Endothelial cell of umbilical vein (primary cell): ENCODE data around the gene PIGQ. TPM values are rescaled to one million over a fixed set of nuclear protein-coding genes. Genes with fewer than 3 reads are reported as not detected.
A peak's percentile ranks its signal among the peaks of the same experiment; 100 is the strongest.

Experiments
- BruUV-seq: library from RNA; stranded (reverse); fragments of 400-500 nt; replicated peaks from 2 replicates; lab custom pipeline; 2021; lab: Mats Ljungman, UMichigan
- CTCF ChIA-PET: fragments of 300-600, 350-600 bp; sonication (Branson Sonifier 250); formaldehyde crosslinking; loops from one replicate; lab custom pipeline; 2021; ENCODE audit warnings: antibody characterized with exemption, inconsistent platforms; lab: Charles Lee
- POLR2A ChIA-PET: fragments of 300-600, 350-600 bp; sonication (Branson Sonifier 250); formaldehyde crosslinking; loops from one replicate; lab custom pipeline; 2021; ENCODE audit warnings: antibody characterized with exemption, inconsistent platforms; lab: Charles Lee
- DNase-seq: peaks from one replicate; pipeline ENCODE4 v3.0.0-alpha.2; 2011; ENCODE audit warnings: low read depth, low spot score
- FAIRE-seq: peaks from 2 replicates; lab custom pipeline; 2011; peaks lifted over from hg19 to GRCh38; lab: Jason Lieb, UNC
- H2AFZ ChIP-seq: 2 replicates; pipeline ENCODE4 v1.6.0; 2012; ENCODE audit warnings: low read depth, low read length, control low read depth, inconsistent platforms
- H3K27ac ChIP-seq: 2 replicates; pipeline ENCODE4 v1.5.1; 2011; ENCODE audit warnings: low read depth, mild to moderate bottlenecking, control low read depth, low read length, moderate library complexity; ENCODE audit not compliant: insufficient read depth
- H3K27me3 ChIP-seq, 2 experiments: 2 replicates each; pipeline versions ENCODE4 v1.6.0 to v1.6.1; 2011; ENCODE audit warnings: low read length in 2 of 2, mixed read lengths in 1 of 2; ENCODE audit not compliant: control insufficient read depth in 2 of 2, insufficient read depth in 2 of 2
- H3K36me3 ChIP-seq, 2 experiments: 2 replicates in 1 of 2; 3 replicates in 1 of 2; pipeline ENCODE4 v1.5.1; 2011; ENCODE audit warnings: low read length in 2 of 2, mild to moderate bottlenecking in 1 of 2, moderate library complexity in 1 of 2; ENCODE audit not compliant: control insufficient read depth in 2 of 2, insufficient read depth in 2 of 2; ENCODE audit errors: extremely low read depth in 1 of 2
- H3K4me1 ChIP-seq: 3 replicates; pipeline ENCODE4 v1.5.1; 2011; ENCODE audit warnings: mild to moderate bottlenecking, low read length; ENCODE audit not compliant: control insufficient read depth, insufficient read depth; ENCODE audit errors: extremely low read depth
- H3K4me2 ChIP-seq: 2 replicates; pipeline ENCODE4 v1.6.1; 2011; ENCODE audit warnings: low read length, control low read depth, mixed read lengths; ENCODE audit not compliant: insufficient read depth
- H3K4me3 ChIP-seq, 3 experiments: fragments of 200-600 bp in 1 of 3; sonication (generic), shearing (Covaris generic) in 1 of 3; replicated peaks in 1 of 3; 2 replicates each; pipeline ENCODE4 v1.5.1; 2011 to 2016; ENCODE audit warnings: control low read depth in 3 of 3, low read length in 3 of 3, mild to moderate bottlenecking in 2 of 3, inconsistent platforms in 1 of 3, low read depth in 1 of 3, moderate library complexity in 1 of 3; ENCODE audit not compliant: insufficient read depth in 1 of 3
- H3K79me2 ChIP-seq: 2 replicates; pipeline ENCODE4 v1.6.0; 2012; ENCODE audit warnings: low read length, inconsistent platforms; ENCODE audit not compliant: control insufficient read depth, insufficient read depth
- H3K9ac ChIP-seq: replicated peaks from 2 replicates; pipeline ENCODE3; 2011; ENCODE audit warnings: low read length, control low read depth; ENCODE audit not compliant: insufficient read depth; ENCODE audit errors: extremely low read depth
- H3K9me1 ChIP-seq: replicated peaks from 3 replicates; pipeline ENCODE4 v1.6.0; 2011; ENCODE audit warnings: mild to moderate bottlenecking, low read length; ENCODE audit not compliant: control insufficient read depth, insufficient read depth; ENCODE audit errors: extremely low read depth
- H3K9me3 ChIP-seq: replicated peaks from 2 replicates; pipeline ENCODE4 v1.5.1; 2012; ENCODE audit warnings: low read length, inconsistent platforms; ENCODE audit not compliant: control insufficient read depth, insufficient read depth
- H4K20me1 ChIP-seq: replicated peaks from 2 replicates; pipeline ENCODE3; 2011; ENCODE audit warnings: mild to moderate bottlenecking, low read length; ENCODE audit not compliant: control insufficient read depth, insufficient read depth; ENCODE audit errors: extremely low read depth
- EZH2 ChIP-seq: IDR thresholded peaks from 2 replicates; pipeline ENCODE4 v1.6.1; 2012; ENCODE audit warnings: borderline replicate concordance, low read depth, mild to moderate bottlenecking, moderate library complexity, low read length, inconsistent platforms; ENCODE audit not compliant: severe bottlenecking
- POLR2AphosphoS5 ChIP-seq: IDR thresholded peaks from 2 replicates; pipeline ENCODE4 v1.6.1; 2012; ENCODE audit warnings: low read depth, mild to moderate bottlenecking, control low read depth, low read length, moderate library complexity; ENCODE audit not compliant: insufficient read depth
- dilution Hi-C: fragments of 300-500 bp; cut with MboI; formaldehyde crosslinking; loops from one replicate; pipeline ENCODE4 v1.15.0; 2019; ENCODE audit warnings: low sequenced_read_pairs; ENCODE audit not compliant: extremely low pct_ligation_motif_present
- intact Hi-C: fragments of 100-400 bp; cut with micrococcal nuclease; formaldehyde crosslinking; loops from one replicate; pipeline ENCODE4 v1.10.0; 2022
- polyA plus RNA-seq, 4 experiments: library from polyadenylated mRNA; depleted of rRNA in 3 of 4; stranded (reverse) in 3 of 4; unstranded in 1 of 4; fragments of >200 nt; gene quantifications; 2 replicates each; pipeline versions ENCODE4 v1.2.1 to v1.2.3, GENCODE V29; 2011 to 2012; ENCODE audit warnings: missing spikeins in 1 of 4
- total RNA-seq: library from RNA; stranded (reverse); gene quantifications from 2 replicates; pipeline ENCODE4 v1.2.3, GENCODE V29; 2021
- TF ChIP-seq, protein P1 (sequence below): IDR thresholded peaks from 2 replicates; pipeline ENCODE4 v1.6.1; 2011; ENCODE audit not compliant: insufficient read depth, insufficient read length

The PIGQ gene
- total and polyA plus RNA-seq, 2 donors (not counting 3 experiments of a cell fraction or from before 2014, with no cell fraction given) = 66.9 to 67.7 TPM

DNA sequence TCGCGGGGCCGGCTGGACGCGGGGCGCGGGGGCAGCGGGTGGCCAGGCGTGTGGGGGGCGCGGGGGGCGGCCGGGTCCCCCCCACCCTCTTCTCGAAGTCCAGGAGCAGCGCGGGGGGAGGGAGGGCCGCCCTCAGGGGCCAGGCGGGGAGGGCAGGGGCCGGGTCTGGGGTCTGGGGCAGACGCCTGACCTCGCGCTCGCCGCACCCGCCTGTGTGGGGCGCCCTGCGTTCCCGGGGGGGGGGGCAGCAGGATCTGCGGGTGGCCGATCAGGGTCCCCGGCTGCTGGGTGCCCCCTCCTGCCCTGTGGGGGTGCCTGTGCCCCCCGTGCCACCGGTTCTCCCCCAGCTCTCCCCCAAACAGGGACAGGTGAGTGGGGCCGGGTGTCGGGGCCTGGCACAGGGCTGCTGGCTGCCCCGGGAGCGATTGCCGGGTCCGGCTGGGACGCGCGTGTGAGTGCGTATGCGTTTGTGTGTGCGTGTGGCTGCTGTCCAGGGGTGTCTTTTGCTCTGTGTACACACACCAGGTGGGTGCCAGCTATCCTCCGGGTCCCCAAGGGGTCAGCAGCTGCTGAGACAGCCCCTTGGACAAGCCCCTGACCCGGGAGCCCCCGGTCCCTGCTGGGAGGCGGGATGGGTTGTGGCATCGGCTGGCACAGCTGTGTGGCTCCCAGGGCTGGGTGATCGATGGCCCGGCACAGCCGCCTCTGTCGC, 8.9 kb upstream of the PIGQ start:
- no TSS peak for BruUV-seq
- H4K20me1 ChIP-seq = no peaks in the 10 kb centered on the region
- intact Hi-C loops = no loop called here
- H3K79me2 ChIP-seq = no peaks in the 10 kb centered on the region
- no peak overlapping the region for H3K4me2 ChIP-seq
- H3K9me3 ChIP-seq = no peaks in the 10 kb centered on the region
- DNase-seq = no peak
- FAIRE-seq = no peak
- H3K9ac ChIP-seq = no peak overlapping the region
- H3K4me1 ChIP-seq = no peaks in the 10 kb centered on the region
- peaks cover 14 to 19% of the 10 kb centered on the region in 2 experiments for H3K27me3 ChIP-seq
- no peak overlapping the region for H3K27ac ChIP-seq
- ChIA-PET POLR2A (no interaction called here), CTCF (no interaction called here)
- H2AFZ ChIP-seq = no peak overlapping the region
- H3K36me3 ChIP-seq = no peaks in the 10 kb centered on the region
- H3K4me3 ChIP-seq = no peak overlapping the region
- TF ChIP-seq EZH2 (peak; percentile 89), POLR2AphosphoS5 (no peak)
- dilution Hi-C loops = no loop called here
- no peaks in the 10 kb centered on the region for H3K9me1 ChIP-seq

DNA sequence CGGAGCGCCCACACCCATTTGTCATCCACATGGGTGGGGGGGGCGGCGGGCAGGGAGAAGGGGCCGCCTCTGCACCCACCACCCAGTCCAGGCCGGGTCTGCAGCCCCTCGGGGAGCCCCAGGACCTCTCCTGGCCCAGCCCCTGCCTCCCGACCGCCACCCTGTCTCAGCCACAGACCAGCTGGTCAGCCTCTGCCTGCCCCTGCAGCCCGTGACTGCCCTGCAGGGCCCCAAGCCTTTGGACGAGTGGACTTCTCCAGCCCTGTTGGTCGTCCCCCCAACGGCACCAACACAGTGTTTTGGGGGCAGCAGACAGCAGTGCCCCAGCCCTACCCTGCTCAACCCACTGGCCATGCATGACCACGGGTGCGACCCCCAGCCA, 8.4 kb upstream of the PIGQ start:
- ChIA-PET CTCF (no interaction called here), POLR2A (no interaction called here)
- no TSS peak for BruUV-seq
- H3K4me3 ChIP-seq = no peak overlapping the region
- peaks cover 4% of the 10 kb centered on the region for H3K4me1 ChIP-seq
- H4K20me1 ChIP-seq = no peaks in the 10 kb centered on the region
- no peaks in the 10 kb centered on the region for H3K36me3 ChIP-seq
- H3K4me2 ChIP-seq = no peak overlapping the region
- FAIRE-seq = no peak
- H3K9me3 ChIP-seq = no peaks in the 10 kb centered on the region
- H2AFZ ChIP-seq = no peak overlapping the region
- no peak for DNase-seq
- no peak overlapping the region for H3K9ac ChIP-seq
- no peaks in the 10 kb centered on the region for H3K9me1 ChIP-seq
- TF ChIP-seq, protein P1, sequence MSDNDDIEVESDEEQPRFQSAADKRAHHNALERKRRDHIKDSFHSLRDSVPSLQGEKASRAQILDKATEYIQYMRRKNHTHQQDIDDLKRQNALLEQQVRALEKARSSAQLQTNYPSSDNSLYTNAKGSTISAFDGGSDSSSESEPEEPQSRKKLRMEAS = no peak
- H3K79me2 ChIP-seq = no peaks in the 10 kb centered on the region
- H3K27me3 ChIP-seq = peaks cover 14 to 19% of the 10 kb centered on the region in 2 experiments
- H3K27ac ChIP-seq = no peak overlapping the region
- dilution Hi-C loops = no loop called here
- intact Hi-C loops = no loop called here
